Osteoblast (primary cell): ENCODE data around the gene PCDH9. TPM values are rescaled to one million over a fixed set of nuclear protein-coding genes. Genes with fewer than 3 reads are reported as not detected.

Source experiments
- DNase-seq: peaks from one replicate; pipeline ENCODE4 v3.0.0; 2011; ENCODE audit warnings: low spot score, mixed read lengths; ENCODE audit not compliant: insufficient read length; ENCODE audit errors: missing footprints
- H2AFZ ChIP-seq: 2 replicates; pipeline ENCODE4 v1.6.0; 2011; ENCODE audit warnings: mild to moderate bottlenecking, low read length
- H3K27ac ChIP-seq: 2 replicates; pipeline ENCODE4 v1.5.1; 2011; ENCODE audit warnings: mild to moderate bottlenecking, low read depth, low read length, moderate library complexity
- H3K27me3 ChIP-seq: 2 replicates; pipeline ENCODE4 v1.6.0; 2012; ENCODE audit warnings: mild to moderate bottlenecking, control low read depth, inconsistent platforms, low read length, moderate library complexity; ENCODE audit not compliant: insufficient read depth
- H3K36me3 ChIP-seq: 2 replicates; pipeline ENCODE4 v1.5.1; 2011; ENCODE audit warnings: mild to moderate bottlenecking, low read length, control low read depth, moderate library complexity; ENCODE audit not compliant: insufficient read depth
- H3K4me1 ChIP-seq: 2 replicates; pipeline ENCODE4 v1.5.1; 2011; ENCODE audit warnings: mild to moderate bottlenecking, low read length, control low read depth, moderate library complexity; ENCODE audit not compliant: insufficient read depth
- H3K4me2 ChIP-seq: 2 replicates; pipeline ENCODE4 v1.6.0; 2011; ENCODE audit warnings: mild to moderate bottlenecking, low read length; ENCODE audit not compliant: insufficient read depth
- H3K4me3 ChIP-seq: fragments of 200-600 bp; sonication (generic); 3 replicates; pipeline ENCODE4 v1.5.1; 2012; ENCODE audit warnings: mild to moderate bottlenecking, low read length, inconsistent platforms; ENCODE audit not compliant: insufficient read depth
- H3K79me2 ChIP-seq: 2 replicates; pipeline ENCODE4 v1.6.0; 2012; ENCODE audit warnings: mild to moderate bottlenecking, low read length, control low read depth, inconsistent platforms; ENCODE audit not compliant: insufficient read depth
- H3K9me3 ChIP-seq: 2 replicates; pipeline ENCODE4 v1.5.1; 2011; ENCODE audit warnings: low read depth, low read length, control low read depth
- H4K20me1 ChIP-seq: 2 replicates; pipeline ENCODE4 v1.6.0; 2012; ENCODE audit warnings: mild to moderate bottlenecking, low read length, control low read depth; ENCODE audit not compliant: insufficient read depth
- total RNA-seq: library from RNA; depleted of rRNA; stranded (reverse); fragments of >200 nt; gene quantifications from 2 replicates; pipeline ENCODE4 v1.2.3, GENCODE V29; 2012
- TF ChIP-seq, protein P1 (sequence below): IDR thresholded peaks from 2 replicates; pipeline ENCODE4 v1.5.1; 2011; ENCODE audit warnings: mild to moderate bottlenecking, low read depth, low read length, moderate library complexity; ENCODE audit errors: extremely low read depth

Gene PCDH9
- total RNA-seq, 1 donor: 1.1 TPM

DNA sequence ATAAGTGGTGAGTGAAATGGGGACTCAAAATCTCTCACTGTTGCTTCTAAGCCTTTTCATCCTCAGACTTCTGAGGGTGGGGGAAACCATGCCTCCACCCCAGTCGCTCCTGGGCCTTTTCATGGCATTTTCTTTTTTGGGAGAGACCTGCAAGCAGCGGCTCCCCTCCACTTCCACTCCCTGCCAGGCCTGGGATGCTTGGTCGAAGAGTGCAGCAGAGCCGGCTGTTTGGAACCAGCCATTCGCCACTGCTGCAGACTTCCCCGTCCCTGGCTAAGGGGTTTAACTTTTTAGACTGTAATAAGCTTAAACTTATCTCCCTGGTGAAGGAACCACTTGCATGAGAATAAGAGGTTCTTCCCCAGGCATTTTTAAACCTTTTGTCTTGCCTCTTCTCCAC, 617.2 kb downstream of the PCDH9 start:
- no peak for DNase-seq
- Histone ChIP-seq H3K4me2 (no peak overlapping the region), H3K4me1 (no peaks in the 10 kb centered on the region), H3K27ac (no peak overlapping the region), H3K79me2 (no peaks in the 10 kb centered on the region), H3K36me3 (no peaks in the 10 kb centered on the region), H3K9me3 (no peaks in the 10 kb centered on the region), H3K27me3 (no peaks in the 10 kb centered on the region), H4K20me1 (no peaks in the 10 kb centered on the region), H3K4me3 (no peak overlapping the region), H2AFZ (no peak overlapping the region)
- TF ChIP-seq, protein P1, sequence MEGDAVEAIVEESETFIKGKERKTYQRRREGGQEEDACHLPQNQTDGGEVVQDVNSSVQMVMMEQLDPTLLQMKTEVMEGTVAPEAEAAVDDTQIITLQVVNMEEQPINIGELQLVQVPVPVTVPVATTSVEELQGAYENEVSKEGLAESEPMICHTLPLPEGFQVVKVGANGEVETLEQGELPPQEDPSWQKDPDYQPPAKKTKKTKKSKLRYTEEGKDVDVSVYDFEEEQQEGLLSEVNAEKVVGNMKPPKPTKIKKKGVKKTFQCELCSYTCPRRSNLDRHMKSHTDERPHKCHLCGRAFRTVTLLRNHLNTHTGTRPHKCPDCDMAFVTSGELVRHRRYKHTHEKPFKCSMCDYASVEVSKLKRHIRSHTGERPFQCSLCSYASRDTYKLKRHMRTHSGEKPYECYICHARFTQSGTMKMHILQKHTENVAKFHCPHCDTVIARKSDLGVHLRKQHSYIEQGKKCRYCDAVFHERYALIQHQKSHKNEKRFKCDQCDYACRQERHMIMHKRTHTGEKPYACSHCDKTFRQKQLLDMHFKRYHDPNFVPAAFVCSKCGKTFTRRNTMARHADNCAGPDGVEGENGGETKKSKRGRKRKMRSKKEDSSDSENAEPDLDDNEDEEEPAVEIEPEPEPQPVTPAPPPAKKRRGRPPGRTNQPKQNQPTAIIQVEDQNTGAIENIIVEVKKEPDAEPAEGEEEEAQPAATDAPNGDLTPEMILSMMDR: no peak

DNA sequence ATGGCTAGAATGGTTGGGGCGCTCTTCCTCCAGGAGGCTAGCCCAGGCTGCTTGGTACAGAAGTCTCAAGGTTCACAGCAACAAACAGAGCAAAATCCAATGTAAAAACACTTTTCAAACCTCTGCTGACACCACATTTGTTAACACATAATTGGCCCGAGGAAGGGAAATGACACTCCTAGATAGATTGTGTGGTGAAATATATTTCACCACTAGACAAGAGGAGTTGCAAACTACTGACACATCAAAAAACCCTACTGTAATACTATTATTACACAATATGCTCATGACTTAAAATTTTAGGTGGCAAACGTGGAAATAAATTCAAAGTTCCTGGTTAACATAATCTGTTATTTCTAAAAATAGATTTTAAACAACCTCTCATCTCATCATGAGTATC, 643.6 kb downstream of the PCDH9 start:
- H3K36me3 ChIP-seq: no peaks in the 10 kb centered on the region
- H3K9me3 ChIP-seq: no peaks in the 10 kb centered on the region
- no peaks in the 10 kb centered on the region for H3K79me2 ChIP-seq
- no peak overlapping the region for H3K4me2 ChIP-seq
- TF ChIP-seq, protein P1: no peak
- no peak overlapping the region for H3K4me3 ChIP-seq
- no peaks in the 10 kb centered on the region for H4K20me1 ChIP-seq
- H3K4me1 ChIP-seq: no peaks in the 10 kb centered on the region
- no peak overlapping the region for H3K27ac ChIP-seq
- peak overlapping the region; percentile 20 for H2AFZ ChIP-seq
- no peaks in the 10 kb centered on the region for H3K27me3 ChIP-seq
- DNase-seq: no peak

DNA sequence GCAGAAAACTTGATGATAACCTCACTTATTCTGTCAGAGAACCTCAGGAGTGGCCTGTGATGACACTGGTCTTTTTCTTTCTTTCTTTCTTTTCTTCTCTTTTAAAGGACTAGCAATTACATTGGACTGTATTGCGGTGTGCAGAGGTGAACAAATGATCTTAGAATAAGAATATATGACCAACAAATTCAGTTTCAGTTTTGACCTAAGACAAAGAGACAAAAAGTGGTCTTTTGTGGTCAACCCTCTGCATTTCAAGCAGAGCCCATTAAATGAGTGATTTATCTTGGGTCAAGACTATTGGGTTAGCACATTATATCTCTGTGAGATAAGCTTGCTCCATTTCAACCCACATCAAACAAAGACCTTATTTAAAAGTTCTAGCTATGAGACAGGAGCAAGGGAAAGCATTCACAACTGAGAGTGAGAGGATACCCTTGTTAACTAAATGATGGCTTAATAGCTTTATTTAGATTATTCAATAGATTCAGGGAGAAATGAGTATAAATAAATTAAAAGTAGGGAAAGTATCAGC, 644.4 kb downstream of the PCDH9 start:
- no peaks in the 10 kb centered on the region for H3K27me3 ChIP-seq
- H3K36me3 ChIP-seq: no peaks in the 10 kb centered on the region
- no peaks in the 10 kb centered on the region for H4K20me1 ChIP-seq
- TF ChIP-seq, protein P1: no peak
- no peaks in the 10 kb centered on the region for H3K79me2 ChIP-seq
- H3K4me3 ChIP-seq: no peak overlapping the region
- no peak overlapping the region for H2AFZ ChIP-seq
- H3K4me2 ChIP-seq: no peak overlapping the region
- no peaks in the 10 kb centered on the region for H3K9me3 ChIP-seq
- H3K4me1 ChIP-seq: no peaks in the 10 kb centered on the region
- no peak overlapping the region for H3K27ac ChIP-seq
- no peak for DNase-seq

DNA sequence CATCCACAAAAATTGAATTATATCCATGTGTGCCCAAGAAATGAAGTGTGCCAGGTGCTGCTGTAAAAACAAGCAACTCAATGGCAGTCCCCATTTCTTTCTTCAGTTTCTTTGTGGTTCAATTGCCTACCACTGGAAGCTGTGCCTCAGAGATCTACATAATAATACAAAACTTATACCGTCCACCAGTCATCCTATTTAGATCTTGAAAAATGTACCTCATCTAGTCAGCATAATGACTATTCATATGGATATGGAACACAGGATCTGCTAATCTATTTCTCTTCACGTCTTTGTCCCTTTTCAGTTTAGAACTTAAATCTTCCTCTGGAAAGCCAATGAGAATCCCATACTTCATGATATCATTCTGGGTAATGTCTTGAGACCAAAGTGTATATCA, 648.5 kb downstream of the PCDH9 start:
- H3K9me3 ChIP-seq: no peaks in the 10 kb centered on the region
- H4K20me1 ChIP-seq: no peaks in the 10 kb centered on the region
- no peaks in the 10 kb centered on the region for H3K79me2 ChIP-seq
- no peak overlapping the region for H3K4me3 ChIP-seq
- H3K4me1 ChIP-seq: peaks cover 3% of the 10 kb centered on the region
- H3K36me3 ChIP-seq: no peaks in the 10 kb centered on the region
- no peak overlapping the region for H2AFZ ChIP-seq
- TF ChIP-seq, protein P1: no peak
- H3K4me2 ChIP-seq: no peak overlapping the region
- H3K27ac ChIP-seq: no peak overlapping the region
- no peaks in the 10 kb centered on the region for H3K27me3 ChIP-seq
- DNase-seq: no peak
